K562 (cell line): Measurements from ENCODE around the gene DIS3L. TPM values are rescaled to one million over a fixed set of nuclear protein-coding genes. Genes with fewer than 3 reads are reported as not detected.

Experiments
- BACH1 ChIP-seq: fragments of 200-800 bp; sonication (Bioruptor generic); IDR thresholded peaks from 2 replicates; pipeline ENCODE4 v1.6.1; 2016; ENCODE audit warnings: missing genetic modification characterization, missing compliant biosample characterization
- HMG20A ChIP-seq: fragments of 450-650 bp; formaldehyde crosslinking; conservative IDR thresholded peaks from 2 replicates; pipeline ENCODE4 v1.4.0; 2020; ENCODE audit warnings: mild to moderate bottlenecking, mixed read lengths
- HOXB6 ChIP-seq: fragments of 250-450 bp; sonication (Bioruptor Pico); IDR thresholded peaks from 2 replicates; pipeline ENCODE4 v1.5.1; 2022; ENCODE audit warnings: mild to moderate bottlenecking, borderline replicate concordance
- PTRF ChIP-seq: fragments of 450-650 bp; IDR thresholded peaks from 2 replicates; pipeline ENCODE4 v1.6.1; 2016; ENCODE audit warnings: mild to moderate bottlenecking, missing genetic modification characterization, missing compliant biosample characterization
- SRSF1 ChIP-seq: fragments of 200-400 bp; formaldehyde crosslinking; IDR thresholded peaks from 2 replicates; pipeline ENCODE4 v1.6.1; 2017; ENCODE audit warnings: mild to moderate bottlenecking, low read depth, low read length, moderate library complexity
- TEAD2 ChIP-seq: fragments of 450-650 bp; IDR thresholded peaks from 2 replicates; pipeline ENCODE4 v1.6.1; 2016; ENCODE audit warnings: missing genetic modification characterization, control low read depth, missing compliant biosample characterization
- ZEB2 ChIP-seq: fragments of 450-650 bp; IDR thresholded peaks from 2 replicates; pipeline ENCODE4 v1.6.1; 2016
- ZFP30 ChIP-seq: fragments of 250-450 bp; sonication (Bioruptor Pico); IDR thresholded peaks from 2 replicates; pipeline ENCODE4 v1.8.0; 2022; ENCODE audit warnings: moderate library complexity, mild to moderate bottlenecking, inconsistent platforms, borderline replicate concordance
- ZNF584 ChIP-seq: fragments of 200-800 bp; sonication (Bioruptor generic); IDR thresholded peaks from 2 replicates; pipeline ENCODE4 v1.6.1; 2016; ENCODE audit warnings: low read depth, mild to moderate bottlenecking, missing genetic modification characterization, missing compliant biosample characterization
- ZSCAN32 ChIP-seq: fragments of 450-650 bp; formaldehyde crosslinking; IDR thresholded peaks from 2 replicates; pipeline ENCODE4 v1.4.0; 2020; ENCODE audit warnings: mild to moderate bottlenecking, moderate library complexity
- polyA plus RNA-seq, 8 experiments: library from polyadenylated mRNA; depleted of rRNA in 4 of 8; stranded (reverse) in 5 of 8; unstranded in 3 of 8; fragments of >200 nt; fragmentation: Nextera tagmentation in 2 of 8; fragmentation: Illumina TruSeq in 1 of 8; extraction: Ambion mirVana in 2 of 8; extraction: Trizol in 1 of 8; gene quantifications; 2 replicates each; pipeline versions ENCODE4 v1.2.1 to v1.2.3, GENCODE V29; 2011 to 2014; ENCODE audit warnings: inconsistent platforms in 1 of 8, missing spikeins in 1 of 8
- total RNA-seq, 7 experiments: library from RNA; depleted of rRNA in 6 of 7; stranded (reverse); fragments of >200 nt in 6 of 7; fragmentation: Illumina TruSeq in 2 of 7; extraction: Trizol in 2 of 7; gene quantifications; 2 replicates each; pipeline versions ENCODE4 v1.2.1 to v1.2.3, GENCODE V29; 2011 to 2021; ENCODE audit warnings: low replicate concordance in 1 of 7
- TF ChIP-seq, protein P1 (sequence below), 2 experiments: fragments of 450-650 bp; IDR thresholded peaks; 2 replicates each; pipeline ENCODE4 v1.6.1; 2016; ENCODE audit warnings: mild to moderate bottlenecking in 2 of 2, borderline replicate concordance in 1 of 2, low read depth in 1 of 2, moderate library complexity in 1 of 2
- TF ChIP-seq, protein P2 (sequence below): sonication (generic); formaldehyde crosslinking; IDR thresholded peaks from 2 replicates; pipeline ENCODE4 v1.8.1; 2023; ENCODE audit warnings: mild to moderate bottlenecking, missing genetic modification reagents
- TF ChIP-seq, protein P3 (sequence below): sonication (generic); IDR thresholded peaks from 2 replicates; pipeline ENCODE4 v1.6.1; 2016
- TF ChIP-seq, protein P4 (sequence below): sonication (generic); formaldehyde crosslinking; IDR thresholded peaks from 2 replicates; pipeline ENCODE4 v1.8.1; 2023; ENCODE audit warnings: mild to moderate bottlenecking, missing genetic modification reagents

The DIS3L gene
- total and polyA plus RNA-seq, 9 of the 15 experiments (the other 6 are each of a cell fraction or from before 2014, with no cell fraction given): 5.9 to 34.6 (median 16.9) TPM

DNA sequence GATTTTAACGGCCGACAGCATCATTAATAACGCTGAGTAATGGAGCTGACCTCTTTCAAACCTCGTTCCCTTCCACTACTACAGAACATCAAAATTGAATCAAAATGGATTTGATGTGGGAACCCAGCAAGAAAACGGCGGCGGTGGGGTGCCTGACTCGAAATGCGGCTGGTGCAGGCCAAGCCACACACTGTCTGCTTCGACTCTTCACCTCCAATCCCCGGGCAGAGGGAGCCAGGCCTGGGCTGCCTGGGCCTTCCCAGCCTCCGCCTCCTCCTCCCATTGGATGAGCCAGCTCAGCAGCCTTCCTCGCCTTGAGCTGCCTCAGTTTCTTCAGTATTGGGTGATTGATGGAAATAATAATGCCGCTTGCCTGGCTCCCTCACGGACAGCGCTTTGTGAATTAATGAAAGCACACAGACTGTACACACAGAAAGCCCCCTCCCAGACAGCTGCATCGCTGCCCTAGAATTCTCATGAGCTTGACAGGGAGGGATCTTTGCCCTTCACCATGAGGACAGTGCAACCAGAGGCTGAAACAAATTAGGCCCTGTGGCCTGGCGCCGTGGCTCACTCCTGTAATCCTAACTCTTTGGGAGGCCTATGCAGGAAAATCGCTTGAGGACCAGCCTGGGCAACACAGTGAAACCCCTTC, 28.4 kb upstream of the DIS3L start (continued):
- TF ChIP-seq, protein P1, sequence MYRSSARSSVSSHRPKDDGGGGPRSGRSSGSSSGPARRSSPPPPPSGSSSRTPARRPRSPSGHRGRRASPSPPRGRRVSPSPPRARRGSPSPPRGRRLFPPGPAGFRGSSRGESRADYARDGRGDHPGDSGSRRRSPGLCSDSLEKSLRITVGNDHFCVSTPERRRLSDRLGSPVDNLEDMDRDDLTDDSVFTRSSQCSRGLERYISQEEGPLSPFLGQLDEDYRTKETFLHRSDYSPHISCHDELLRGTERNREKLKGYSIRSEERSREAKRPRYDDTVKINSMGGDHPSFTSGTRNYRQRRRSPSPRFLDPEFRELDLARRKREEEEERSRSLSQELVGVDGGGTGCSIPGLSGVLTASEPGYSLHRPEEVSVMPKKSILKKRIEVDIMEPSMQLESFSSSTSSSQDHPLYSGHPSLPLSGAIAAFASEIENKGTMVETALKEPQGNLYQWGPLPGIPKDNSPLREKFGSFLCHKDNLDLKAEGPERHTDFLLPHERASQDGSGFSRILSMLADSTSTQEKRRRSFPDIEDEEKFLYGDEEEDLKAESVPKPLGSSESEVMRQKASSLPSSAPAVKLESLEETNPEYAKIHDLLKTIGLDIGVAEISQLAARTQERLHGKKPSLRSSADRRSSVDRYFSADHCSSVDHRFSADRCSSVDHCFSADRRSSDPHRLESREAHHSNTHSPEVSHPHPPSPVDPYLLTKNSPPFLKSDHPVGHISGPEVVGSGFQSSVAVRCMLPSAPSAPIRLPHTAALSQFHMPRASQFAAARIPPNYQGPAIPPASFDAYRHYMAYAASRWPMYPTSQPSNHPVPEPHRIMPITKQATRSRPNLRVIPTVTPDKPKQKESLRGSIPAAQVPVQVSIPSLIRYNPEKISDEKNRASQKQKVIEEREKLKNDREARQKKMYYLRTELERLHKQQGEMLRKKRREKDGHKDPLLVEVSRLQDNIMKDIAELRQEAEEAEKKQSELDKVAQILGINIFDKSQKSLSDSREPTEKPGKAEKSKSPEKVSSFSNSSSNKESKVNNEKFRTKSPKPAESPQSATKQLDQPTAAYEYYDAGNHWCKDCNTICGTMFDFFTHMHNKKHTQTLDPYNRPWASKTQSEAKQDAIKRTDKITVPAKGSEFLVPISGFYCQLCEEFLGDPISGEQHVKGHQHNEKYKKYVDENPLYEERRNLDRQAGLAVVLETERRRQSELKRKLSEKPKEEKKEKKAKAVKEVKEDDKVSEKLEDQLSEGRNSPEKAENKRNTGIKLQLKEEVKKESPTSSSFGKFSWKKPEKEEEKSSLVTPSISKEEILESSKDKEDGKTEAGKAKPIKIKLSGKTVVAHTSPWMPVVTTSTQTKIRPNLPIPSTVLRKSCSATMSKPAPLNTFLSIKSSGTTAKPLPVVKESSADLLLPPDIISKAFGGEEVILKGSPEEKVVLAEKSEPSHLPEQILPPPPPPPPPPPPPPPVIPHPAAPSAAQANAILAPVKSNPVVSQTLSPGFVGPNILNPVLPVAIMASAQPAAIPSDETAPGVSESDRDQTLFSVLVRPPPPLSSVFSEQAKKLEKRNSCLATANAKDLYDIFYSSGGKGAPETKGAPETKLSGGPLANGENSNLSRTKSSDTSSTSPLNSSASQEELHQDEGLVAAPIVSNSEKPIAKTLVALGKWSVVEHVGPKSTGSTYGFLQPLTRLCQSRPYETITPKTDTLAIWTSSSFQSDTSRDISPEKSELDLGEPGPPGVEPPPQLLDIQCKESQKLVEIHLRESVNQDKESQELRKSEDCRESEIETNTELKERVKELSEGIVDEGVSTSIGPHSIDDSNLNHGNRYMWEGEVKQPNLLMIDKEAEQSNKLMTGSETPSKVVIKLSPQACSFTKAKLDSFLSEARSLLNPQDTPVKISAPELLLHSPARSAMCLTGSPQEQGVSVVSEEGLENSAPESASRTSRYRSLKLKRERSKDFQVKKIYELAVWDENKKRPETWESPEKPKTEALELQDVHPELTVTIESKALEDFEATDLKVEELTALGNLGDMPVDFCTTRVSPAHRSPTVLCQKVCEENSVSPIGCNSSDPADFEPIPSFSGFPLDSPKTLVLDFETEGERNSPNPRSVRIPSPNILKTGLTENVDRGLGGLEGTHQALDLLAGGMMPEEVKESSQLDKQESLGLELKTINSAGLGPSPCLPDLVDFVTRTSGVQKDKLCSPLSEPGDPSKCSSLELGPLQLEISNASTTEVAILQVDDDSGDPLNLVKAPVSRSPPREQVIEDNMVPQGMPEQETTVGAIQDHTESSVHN (IDR thresholded peaks at IDR 0.05; ENCODE audit: borderline replicate concordance in 1 of 2, low read depth in 1 of 2): no peak
- TF ChIP-seq ZFP30 (CRISPR knock-in tag): no peak
- TF ChIP-seq, protein P2, sequence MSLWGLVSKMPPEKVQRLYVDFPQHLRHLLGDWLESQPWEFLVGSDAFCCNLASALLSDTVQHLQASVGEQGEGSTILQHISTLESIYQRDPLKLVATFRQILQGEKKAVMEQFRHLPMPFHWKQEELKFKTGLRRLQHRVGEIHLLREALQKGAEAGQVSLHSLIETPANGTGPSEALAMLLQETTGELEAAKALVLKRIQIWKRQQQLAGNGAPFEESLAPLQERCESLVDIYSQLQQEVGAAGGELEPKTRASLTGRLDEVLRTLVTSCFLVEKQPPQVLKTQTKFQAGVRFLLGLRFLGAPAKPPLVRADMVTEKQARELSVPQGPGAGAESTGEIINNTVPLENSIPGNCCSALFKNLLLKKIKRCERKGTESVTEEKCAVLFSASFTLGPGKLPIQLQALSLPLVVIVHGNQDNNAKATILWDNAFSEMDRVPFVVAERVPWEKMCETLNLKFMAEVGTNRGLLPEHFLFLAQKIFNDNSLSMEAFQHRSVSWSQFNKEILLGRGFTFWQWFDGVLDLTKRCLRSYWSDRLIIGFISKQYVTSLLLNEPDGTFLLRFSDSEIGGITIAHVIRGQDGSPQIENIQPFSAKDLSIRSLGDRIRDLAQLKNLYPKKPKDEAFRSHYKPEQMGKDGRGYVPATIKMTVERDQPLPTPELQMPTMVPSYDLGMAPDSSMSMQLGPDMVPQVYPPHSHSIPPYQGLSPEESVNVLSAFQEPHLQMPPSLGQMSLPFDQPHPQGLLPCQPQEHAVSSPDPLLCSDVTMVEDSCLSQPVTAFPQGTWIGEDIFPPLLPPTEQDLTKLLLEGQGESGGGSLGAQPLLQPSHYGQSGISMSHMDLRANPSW: no peak
- TF ChIP-seq BACH1 (tag): no peak
- no peak for TF ChIP-seq SRSF1
- TF ChIP-seq ZEB2: no peak
- TF ChIP-seq ZNF584: no peak
- TF ChIP-seq, protein P3, sequence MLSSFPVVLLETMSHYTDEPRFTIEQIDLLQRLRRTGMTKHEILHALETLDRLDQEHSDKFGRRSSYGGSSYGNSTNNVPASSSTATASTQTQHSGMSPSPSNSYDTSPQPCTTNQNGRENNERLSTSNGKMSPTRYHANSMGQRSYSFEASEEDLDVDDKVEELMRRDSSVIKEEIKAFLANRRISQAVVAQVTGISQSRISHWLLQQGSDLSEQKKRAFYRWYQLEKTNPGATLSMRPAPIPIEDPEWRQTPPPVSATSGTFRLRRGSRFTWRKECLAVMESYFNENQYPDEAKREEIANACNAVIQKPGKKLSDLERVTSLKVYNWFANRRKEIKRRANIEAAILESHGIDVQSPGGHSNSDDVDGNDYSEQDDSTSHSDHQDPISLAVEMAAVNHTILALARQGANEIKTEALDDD: no peak
- TF ChIP-seq HOXB6 (CRISPR knock-in tag): no peak
- TF ChIP-seq, protein P4, sequence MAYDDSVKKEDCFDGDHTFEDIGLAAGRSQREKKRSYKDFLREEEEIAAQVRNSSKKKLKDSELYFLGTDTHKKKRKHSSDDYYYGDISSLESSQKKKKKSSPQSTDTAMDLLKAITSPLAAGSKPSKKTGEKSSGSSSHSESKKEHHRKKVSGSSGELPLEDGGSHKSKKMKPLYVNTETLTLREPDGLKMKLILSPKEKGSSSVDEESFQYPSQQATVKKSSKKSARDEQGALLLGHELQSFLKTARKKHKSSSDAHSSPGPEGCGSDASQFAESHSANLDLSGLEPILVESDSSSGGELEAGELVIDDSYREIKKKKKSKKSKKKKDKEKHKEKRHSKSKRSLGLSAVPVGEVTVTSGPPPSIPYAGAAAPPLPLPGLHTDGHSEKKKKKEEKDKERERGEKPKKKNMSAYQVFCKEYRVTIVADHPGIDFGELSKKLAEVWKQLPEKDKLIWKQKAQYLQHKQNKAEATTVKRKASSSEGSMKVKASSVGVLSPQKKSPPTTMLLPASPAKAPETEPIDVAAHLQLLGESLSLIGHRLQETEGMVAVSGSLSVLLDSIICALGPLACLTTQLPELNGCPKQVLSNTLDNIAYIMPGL (CRISPR knock-in tag): no peak
- TF ChIP-seq ZSCAN32 (CRISPR knock-in tag): no peak
- TF ChIP-seq HMG20A: no peak
- no peak for TF ChIP-seq PTRF (tag)
- TF ChIP-seq TEAD2: no peak
